ENCODE data around the gene UNC13D. TPM values are rescaled to one million over a fixed set of nuclear protein-coding genes. Genes with fewer than 3 reads are reported as not detected.

Gene UNC13D
- polyA plus RNA-seq, 3 donors, result 3.6 to 5.7 (median 5.0) TPM

Other genes with a start within 250 kb of the UNC13D start
- 1 to 10 TPM; 3.7 to 5.4 (median 4.3) TPM for gene SMIM5, start 211.0 kb downstream of the UNC13D start, polyA plus RNA-seq (ENCODE audit: insufficient read length in 3 of 3)
- 10 to 100 TPM; 29.3 to 33.5 (median 32.7) TPM for gene RECQL5, start 177.2 kb downstream of the UNC13D start, polyA plus RNA-seq (ENCODE audit: insufficient read length in 3 of 3)
- 100 to 1,000 TPM in 1 of 3 donors, 10 to 100 TPM in 2; 93.0 to 105 (median 93.7) TPM for gene SAP30BP, start 177.1 kb downstream of the UNC13D start, polyA plus RNA-seq (ENCODE audit: insufficient read length in 3 of 3)
- gene ITGB4, start 122.9 kb downstream of the UNC13D start, polyA plus RNA-seq (ENCODE audit: insufficient read length in 3 of 3), result 10 to 100 TPM in 1 of 3 donors, 1 to 10 TPM in 2; 7.8 to 10.8 (median 9.1) TPM
- 10 to 100 TPM; 20.9 to 24.0 (median 21.5) TPM for gene GALK1, start 79.2 kb downstream of the UNC13D start, polyA plus RNA-seq (ENCODE audit: insufficient read length in 3 of 3)
- 10 to 100 TPM; 28.5 to 32.3 (median 32.0) TPM for gene UNK, start 59.6 kb downstream of the UNC13D start, polyA plus RNA-seq (ENCODE audit: insufficient read length in 3 of 3)
- 10 to 100 TPM; 70.2 to 86.7 (median 82.8) TPM for gene WBP2, start 10.9 kb upstream of the UNC13D start, polyA plus RNA-seq (ENCODE audit: insufficient read length in 3 of 3)
- 1 to 10 TPM; 5.8 to 9.1 (median 6.3) TPM for gene TRIM47, start 34.2 kb upstream of the UNC13D start, polyA plus RNA-seq (ENCODE audit: insufficient read length in 3 of 3)
- gene TRIM65, start 52.5 kb upstream of the UNC13D start, polyA plus RNA-seq (ENCODE audit: insufficient read length in 3 of 3), result 10 to 100 TPM; 11.1 to 12.4 (median 11.3) TPM
- 10 to 100 TPM; 66.2 to 77.1 (median 66.7) TPM for gene MRPL38, start 60.5 kb upstream of the UNC13D start, polyA plus RNA-seq (ENCODE audit: insufficient read length in 3 of 3)
- 1 to 10 TPM; 6.6 to 8.3 (median 7.0) TPM for gene FBF1, start 96.6 kb upstream of the UNC13D start, polyA plus RNA-seq (ENCODE audit: insufficient read length in 3 of 3)
- 10 to 100 TPM; 30.3 to 42.7 (median 34.3) TPM for gene ACOX1, start 134.8 kb upstream of the UNC13D start, polyA plus RNA-seq (ENCODE audit: insufficient read length in 3 of 3)
- gene TEN1, start 134.8 kb upstream of the UNC13D start, polyA plus RNA-seq (ENCODE audit: insufficient read length in 3 of 3), result 10 to 100 TPM; 15.1 to 24.2 (median 22.9) TPM
- gene CDK3, start 156.5 kb upstream of the UNC13D start, polyA plus RNA-seq (ENCODE audit: insufficient read length in 3 of 3), result 10 to 100 TPM in 2 of 3 donors, 1 to 10 TPM in 1; 9.7 to 12.8 (median 10.8) TPM
- gene EVPL, start 182.9 kb upstream of the UNC13D start, polyA plus RNA-seq (ENCODE audit: insufficient read length in 3 of 3), result 10 to 100 TPM; 14.4 to 16.0 (median 14.9) TPM
- 100 to 1,000 TPM; 101 to 110 (median 103) TPM for gene SRP68, start 228.1 kb upstream of the UNC13D start, polyA plus RNA-seq (ENCODE audit: insufficient read length in 3 of 3)
- under 1 TPM in 1 of 3 donors, not detected in 2; 0.26 TPM for gene GALR2, start 230.4 kb upstream of the UNC13D start, polyA plus RNA-seq (ENCODE audit: insufficient read length in 3 of 3)
- gene ZACN, start 234.8 kb upstream of the UNC13D start, polyA plus RNA-seq (ENCODE audit: insufficient read length in 3 of 3), result 10 to 100 TPM in 2 of 3 donors, 1 to 10 TPM in 1; 6.2 to 18.4 (median 16.0) TPM

Data from right renal cortex interstitium (tissue), 3 donors.